Dermis blood vessel endothelial cell (primary cell): ENCODE measurements around the gene FAM20C. TPM values are rescaled to one million over a fixed set of nuclear protein-coding genes. Genes with fewer than 3 reads are reported as not detected.

Experiments
- total RNA-seq: library from RNA; depleted of rRNA; stranded (reverse); fragments of >200 nt; gene quantifications from 2 replicates; pipeline ENCODE4 v1.2.3, GENCODE V29; 2014

FAM20C gene
- total RNA-seq, 1 donor from 2014 or later, result 4.6 TPM

Other genes starting within 250 kb of the FAM20C start
- not detected in 2 replicates for gene FOXL3, start 97.6 kb downstream of the FAM20C start, total RNA-seq